ENCODE measurements around the gene EVI5. TPM values are rescaled to one million over a fixed set of nuclear protein-coding genes. Genes with fewer than 3 reads are reported as not detected.
A peak's percentile ranks its signal among the peaks of the same experiment; 100 is the strongest.

EVI5 gene
- total and polyA plus RNA-seq, 2 experiments from 2014 or later, result 16.5 to 20.0 TPM

DNA sequence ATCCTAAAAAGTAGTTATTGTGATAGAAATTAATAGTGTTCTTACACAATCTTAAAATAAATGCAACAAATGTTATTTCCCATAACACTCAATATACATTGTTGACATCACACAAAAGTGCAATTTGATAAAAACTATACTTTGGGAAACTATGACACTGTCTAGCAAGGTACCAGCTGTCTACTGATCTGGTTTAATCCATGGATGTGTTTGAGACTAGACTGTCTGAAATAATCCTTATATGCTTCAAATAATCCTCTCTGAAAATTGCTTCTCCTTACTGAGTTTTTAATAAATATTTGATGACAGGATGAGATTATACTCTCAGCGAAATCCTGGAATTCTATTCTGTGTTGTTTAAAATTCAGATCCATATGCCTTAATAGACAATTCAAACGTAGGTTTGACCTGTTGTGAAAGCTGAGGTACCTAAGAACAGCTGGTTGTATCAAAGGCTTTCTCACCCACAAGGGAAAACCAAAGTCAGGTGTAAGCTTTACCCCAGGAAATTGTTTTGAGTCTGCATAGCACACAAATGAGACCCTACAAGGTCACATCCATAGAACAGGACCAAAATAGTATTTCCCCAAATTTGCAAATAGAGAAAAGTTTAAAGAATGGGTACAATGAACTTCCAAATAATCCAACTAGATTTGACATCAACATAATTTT lies 289.4 kb downstream of the EVI5 start:
- no peaks in the 10 kb centered on the region for H3K79me2 ChIP-seq (ENCODE audit: insufficient read depth)
- H3K9ac ChIP-seq, result no peak overlapping the region
- no peak overlapping the region for H3K27ac ChIP-seq
- in situ Hi-C loops (cut with MboI), result no loop called here
- H3K27me3 ChIP-seq (replicated peaks; ENCODE audit: insufficient read depth), result no peaks in the 10 kb centered on the region
- H3K9me2 ChIP-seq (ENCODE audit: insufficient read depth), result no peaks in the 10 kb centered on the region
- H2AFZ ChIP-seq, result no peak overlapping the region
- no peaks in the 10 kb centered on the region for H3F3A ChIP-seq (ENCODE audit: insufficient read depth)
- DNase-seq, result no peak
- H4K20me1 ChIP-seq (ENCODE audit: insufficient read depth), result no peaks in the 10 kb centered on the region
- 23 to 31% methylated on average over 2 of the region's 2 CpGs for WGBS, 2 experiments (ENCODE audit: low coverage in 1 of 2, low lambda C conversion rate in 2 of 2, missing lambda C conversion rate in 2 of 2)
- no peak overlapping the region for H3K4me3 ChIP-seq
- H3K4me1 ChIP-seq (ENCODE audit: insufficient read depth), result no peaks in the 10 kb centered on the region
- H3K36me3 ChIP-seq (ENCODE audit: low read depth), result no peaks in the 10 kb centered on the region
- H3K4me2 ChIP-seq (ENCODE audit: unreplicated experiment), result no peak overlapping the region
- H3K9me3 ChIP-seq (ENCODE audit: low read depth), result no peaks in the 10 kb centered on the region
- TF ChIP-seq EZH2phosphoT487 (IDR thresholded peaks at IDR 0.05; ENCODE audit: insufficient read depth, low read depth), result no peak
- no peak for TF ChIP-seq EZH2 (IDR thresholded peaks at IDR 0.05; ENCODE audit: insufficient read depth, poor library complexity, severe bottlenecking)

DNA sequence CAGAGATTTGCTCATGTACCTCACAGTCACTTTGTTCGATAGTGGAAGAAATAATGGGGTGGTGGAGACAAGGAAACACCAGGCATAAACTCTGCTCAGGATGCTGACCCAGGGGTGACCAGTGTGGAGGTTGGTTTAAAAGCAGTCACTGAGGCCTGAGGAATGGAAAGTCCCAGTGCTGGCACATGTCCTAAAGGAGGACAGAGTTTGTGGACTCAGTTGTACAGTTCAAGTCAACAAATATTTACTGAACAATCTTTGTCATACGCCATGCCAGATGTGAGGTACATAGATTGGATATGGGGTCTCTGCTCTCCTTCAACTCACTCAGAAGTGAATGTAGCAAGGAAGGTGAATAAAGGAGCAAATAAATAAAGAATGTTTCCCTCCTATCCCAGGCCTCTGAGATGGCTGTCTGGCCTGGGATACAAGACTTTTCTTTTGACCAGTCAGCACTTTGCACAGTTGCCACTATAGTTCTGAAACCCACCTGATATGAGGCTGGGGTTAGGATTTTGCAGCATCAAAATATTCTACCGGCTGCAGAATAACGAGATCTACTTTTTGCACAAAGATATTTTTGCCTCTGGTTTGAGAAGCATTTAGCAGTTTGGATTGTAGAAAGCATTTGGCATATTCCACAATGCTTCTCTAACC lies 290.3 kb downstream of the EVI5 start:
- Histone ChIP-seq H3K4me3 (no peak overlapping the region), H3F3A (ENCODE audit: insufficient read depth) (no peaks in the 10 kb centered on the region), H3K4me2 (ENCODE audit: unreplicated experiment) (no peak overlapping the region), H3K27me3 (replicated peaks; ENCODE audit: insufficient read depth) (no peaks in the 10 kb centered on the region), H3K9ac (no peak overlapping the region), H3K9me3 (ENCODE audit: low read depth) (no peaks in the 10 kb centered on the region), H3K4me1 (ENCODE audit: insufficient read depth) (no peaks in the 10 kb centered on the region), H2AFZ (no peak overlapping the region), H3K9me2 (ENCODE audit: insufficient read depth) (no peaks in the 10 kb centered on the region), H3K36me3 (ENCODE audit: low read depth) (no peaks in the 10 kb centered on the region), H4K20me1 (ENCODE audit: insufficient read depth) (no peaks in the 10 kb centered on the region), H3K79me2 (ENCODE audit: insufficient read depth) (no peaks in the 10 kb centered on the region), H3K27ac (no peak overlapping the region)
- 60 to 69% methylated on average over 4 of the region's 4 CpGs for WGBS, 2 experiments (ENCODE audit: low coverage in 1 of 2, low lambda C conversion rate in 2 of 2, missing lambda C conversion rate in 2 of 2)
- TF ChIP-seq EZH2phosphoT487 (IDR thresholded peaks at IDR 0.05; ENCODE audit: insufficient read depth, low read depth) (no peak), EZH2 (IDR thresholded peaks at IDR 0.05; ENCODE audit: insufficient read depth, poor library complexity, severe bottlenecking) (no peak)
- in situ Hi-C loops (cut with MboI), result no loop called here
- DNase-seq, result no peak

DNA sequence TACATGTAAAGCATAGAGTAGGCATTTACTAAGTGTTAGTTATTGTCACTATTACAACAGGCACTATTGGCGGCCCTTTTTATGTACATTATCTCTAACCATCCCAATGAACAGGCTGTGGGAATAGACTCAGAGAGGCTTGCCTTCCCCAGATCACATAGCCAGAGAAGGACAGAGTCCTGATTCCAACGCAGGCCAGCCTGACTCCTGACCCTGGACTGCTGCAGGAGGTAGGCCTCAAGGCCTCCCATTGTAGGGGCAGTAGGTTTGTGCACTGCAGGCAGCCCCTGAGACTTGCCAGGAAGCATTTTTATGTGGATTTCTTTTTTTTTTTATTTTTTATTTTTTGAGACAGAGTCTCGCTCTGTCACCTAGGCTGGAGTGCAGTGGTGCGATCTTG lies 291.8 kb downstream of the EVI5 start:
- Histone ChIP-seq H2AFZ (no peak overlapping the region), H3K79me2 (ENCODE audit: insufficient read depth) (no peaks in the 10 kb centered on the region), H4K20me1 (ENCODE audit: insufficient read depth) (no peaks in the 10 kb centered on the region), H3K36me3 (ENCODE audit: low read depth) (no peaks in the 10 kb centered on the region), H3K4me2 (ENCODE audit: unreplicated experiment) (no peak overlapping the region), H3K9ac (no peak overlapping the region), H3K4me3 (no peak overlapping the region), H3K9me2 (ENCODE audit: insufficient read depth) (no peaks in the 10 kb centered on the region), H3K4me1 (ENCODE audit: insufficient read depth) (no peaks in the 10 kb centered on the region), H3K27ac (no peak overlapping the region), H3F3A (ENCODE audit: insufficient read depth) (no peaks in the 10 kb centered on the region), H3K9me3 (ENCODE audit: low read depth) (no peaks in the 10 kb centered on the region), H3K27me3 (replicated peaks; ENCODE audit: insufficient read depth) (peaks cover 11% of the 10 kb centered on the region)
- in situ Hi-C loops (cut with MboI), result no loop called here
- 83 to 94% methylated on average over 4 of the region's 4 CpGs for WGBS, 2 experiments (ENCODE audit: low coverage in 1 of 2, low lambda C conversion rate in 2 of 2, missing lambda C conversion rate in 2 of 2)
- no peak for TF ChIP-seq EZH2 (IDR thresholded peaks at IDR 0.05; ENCODE audit: insufficient read depth, poor library complexity, severe bottlenecking)
- TF ChIP-seq EZH2phosphoT487 (IDR thresholded peaks at IDR 0.05; ENCODE audit: insufficient read depth, low read depth), result no peak
- no peak for DNase-seq

DNA sequence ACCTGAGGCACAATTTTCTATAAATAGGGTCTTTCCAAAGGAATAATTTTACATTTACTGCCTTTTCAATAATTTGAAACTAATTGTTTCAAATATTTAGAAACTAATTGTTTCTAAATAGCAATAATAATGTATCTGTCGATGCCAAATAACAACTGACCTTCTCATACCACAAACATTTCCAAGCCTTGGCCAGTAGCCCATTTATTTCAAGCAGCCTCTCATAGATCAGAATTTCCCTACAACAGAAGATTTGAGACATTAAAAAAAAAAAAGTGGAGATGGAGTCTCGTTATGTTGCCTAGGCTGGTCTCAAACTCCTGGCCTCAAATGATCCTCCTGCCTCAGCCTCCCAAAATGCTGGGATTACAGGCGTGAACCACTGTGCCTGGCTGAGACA lies 296.1 kb downstream of the EVI5 start:
- Histone ChIP-seq H2AFZ (no peak overlapping the region), H3K27me3 (replicated peaks; ENCODE audit: insufficient read depth) (peaks cover 52% of the 10 kb centered on the region), H4K20me1 (ENCODE audit: insufficient read depth) (no peaks in the 10 kb centered on the region), H3K9me3 (ENCODE audit: low read depth) (no peaks in the 10 kb centered on the region), H3K27ac (no peak overlapping the region), H3K4me3 (no peak overlapping the region), H3K79me2 (ENCODE audit: insufficient read depth) (no peaks in the 10 kb centered on the region), H3F3A (ENCODE audit: insufficient read depth) (no peaks in the 10 kb centered on the region), H3K4me1 (ENCODE audit: insufficient read depth) (peaks cover 9% of the 10 kb centered on the region; the same call in 1 of the 2 replicates), H3K4me2 (ENCODE audit: unreplicated experiment) (no peak overlapping the region), H3K9ac (no peak overlapping the region), H3K9me2 (ENCODE audit: insufficient read depth) (no peaks in the 10 kb centered on the region), H3K36me3 (ENCODE audit: low read depth) (no peaks in the 10 kb centered on the region)
- peak; percentile 18 for DNase-seq
- in situ Hi-C loops (cut with MboI), result no loop called here
- TF ChIP-seq EZH2 (IDR thresholded peaks at IDR 0.05; ENCODE audit: insufficient read depth, poor library complexity, severe bottlenecking), result no peak
- TF ChIP-seq EZH2phosphoT487 (IDR thresholded peaks at IDR 0.05; ENCODE audit: insufficient read depth, low read depth), result no peak
- 71 to 77% methylated on average over 3 of the region's 3 CpGs for WGBS, 2 experiments (ENCODE audit: low coverage in 1 of 2, low lambda C conversion rate in 2 of 2, missing lambda C conversion rate in 2 of 2)

Measured in GM23248 (cell line).